Hepatocyte (in vitro differentiated cells): Measurements from ENCODE around the gene SLC25A4. TPM values are rescaled to one million over a fixed set of nuclear protein-coding genes. Genes with fewer than 3 reads are reported as not detected.

Experiments
- DNase-seq: peaks from one replicate; pipeline ENCODE4 v3.0.0-alpha.2; 2016; ENCODE audit warnings: low spot score
- H2AFZ ChIP-seq: fragments of 200-600 bp; sonication (generic); 2 replicates; pipeline ENCODE4 v1.6.0; 2016; ENCODE audit warnings: antibody characterized with exemption, mild to moderate bottlenecking
- H3K27ac ChIP-seq: fragments of 200-600 bp; sonication (generic); 2 replicates; pipeline ENCODE4 v1.5.1; 2016; ENCODE audit warnings: mild to moderate bottlenecking
- H3K27me3 ChIP-seq: fragments of 200-600 bp; sonication (generic); 2 replicates; pipeline ENCODE4 v1.6.1; 2016
- H3K36me3 ChIP-seq: fragments of 200-600 bp; sonication (generic); replicated peaks from 2 replicates; pipeline ENCODE4 v1.5.1; 2016; ENCODE audit warnings: low read depth; ENCODE audit not compliant: insufficient read depth
- H3K4me1 ChIP-seq: fragments of 200-600 bp; sonication (generic); 2 replicates; pipeline ENCODE4 v1.5.1; 2016; ENCODE audit warnings: mild to moderate bottlenecking, moderate library complexity; ENCODE audit not compliant: insufficient read depth
- H3K4me2 ChIP-seq: fragments of 200-600 bp; sonication (generic); 2 replicates; pipeline ENCODE4 v1.6.0; 2016
- H3K4me3 ChIP-seq: fragments of 200-600 bp; sonication (generic); 2 replicates; pipeline ENCODE4 v1.5.1; 2016; ENCODE audit warnings: mild to moderate bottlenecking
- H3K79me2 ChIP-seq: fragments of 200-600 bp; sonication (generic); 2 replicates; pipeline ENCODE4 v1.6.0; 2017; ENCODE audit warnings: mild to moderate bottlenecking
- H3K9me2 ChIP-seq: fragments of 200-600 bp; sonication (generic); replicated peaks from 2 replicates; pipeline ENCODE4 v1.6.0; 2017; ENCODE audit warnings: mild to moderate bottlenecking; ENCODE audit not compliant: insufficient read depth
- H3K9me3 ChIP-seq: fragments of 200-600 bp; sonication (generic); 2 replicates; pipeline ENCODE4 v1.5.1; 2016; ENCODE audit warnings: low read depth, mild to moderate bottlenecking
- H4K20me1 ChIP-seq: fragments of 200-600 bp; sonication (generic); 2 replicates; pipeline ENCODE4 v1.6.0; 2016; ENCODE audit warnings: mild to moderate bottlenecking; ENCODE audit not compliant: insufficient read depth, poor library complexity, severe bottlenecking
- CTCF ChIP-seq: fragments of 200-600 bp; sonication (generic); IDR thresholded peaks from 2 replicates; pipeline ENCODE4 v1.5.1; 2016; ENCODE audit warnings: antibody characterized with exemption, mild to moderate bottlenecking; ENCODE audit not compliant: poor library complexity
- EZH2 ChIP-seq: fragments of 200-600 bp; sonication (generic); IDR thresholded peaks from 2 replicates; pipeline ENCODE4 v1.6.1; 2016; ENCODE audit warnings: antibody characterized with exemption, mild to moderate bottlenecking, borderline replicate concordance
- EZH2phosphoT487 ChIP-seq: fragments of 200-600 bp; sonication (generic); IDR thresholded peaks from one replicate; pipeline ENCODE4 v1.6.1; 2018; ENCODE audit warnings: antibody characterized with exemption, mild to moderate bottlenecking, low read depth, moderate library complexity; ENCODE audit not compliant: unreplicated experiment, severe bottlenecking
- WGBS: methylation state at CpG from one replicate; pipeline ENCODE4 v1.1.6; 2016; ENCODE audit warnings: low lambda C conversion rate; ENCODE audit errors: missing lambda C conversion rate; 5-methylcytosine and 5-hydroxymethylcytosine counted together
- polyA plus RNA-seq: library from polyadenylated mRNA; unstranded; fragments of >200 nt; fragmentation: Nextera tagmentation; extraction: Ambion mirVana; gene quantifications from 2 replicates; pipeline ENCODE4 v1.2.1, GENCODE V29; 2016
- total RNA-seq: library from RNA; depleted of rRNA; stranded (reverse); fragments of >200 nt; gene quantifications from 2 replicates; pipeline ENCODE4 v1.2.3, GENCODE V29; 2014

SLC25A4 gene
- total and polyA plus RNA-seq, 2 experiments from 2014 or later, result 26.6 to 92.7 TPM

GRCh38 chr4:185141777-185142176, 1.3 kb upstream of the SLC25A4 start:
- no peak overlapping the region for H3K4me3 ChIP-seq
- H3K9me3 ChIP-seq, result no peaks in the 10 kb centered on the region
- no peak overlapping the region for H3K27ac ChIP-seq
- H3K27me3 ChIP-seq, result no peaks in the 10 kb centered on the region
- H3K9me2 ChIP-seq, result no peaks in the 10 kb centered on the region
- H4K20me1 ChIP-seq, result no peaks in the 10 kb centered on the region
- no peaks in the 10 kb centered on the region for H3K36me3 ChIP-seq
- 84% methylated on average over 6 of the region's 6 CpGs for WGBS
- peaks cover 7% of the 10 kb centered on the region for H3K79me2 ChIP-seq
- H2AFZ ChIP-seq, result no peak overlapping the region
- H3K4me1 ChIP-seq, result no peaks in the 10 kb centered on the region
- TF ChIP-seq EZH2phosphoT487 (no peak), CTCF (no peak), EZH2 (no peak)
- peak; percentile 12 for DNase-seq
- H3K4me2 ChIP-seq, result no peak overlapping the region

GRCh38 chr4:185142564-185142911, 528 bp upstream of the SLC25A4 start:
- TF ChIP-seq CTCF (no peak), EZH2phosphoT487 (no peak), EZH2 (no peak)
- H3K79me2 ChIP-seq, result peaks cover 7% of the 10 kb centered on the region
- no peaks in the 10 kb centered on the region for H3K36me3 ChIP-seq
- no peaks in the 10 kb centered on the region for H4K20me1 ChIP-seq
- no peaks in the 10 kb centered on the region for H3K9me3 ChIP-seq
- H3K27me3 ChIP-seq, result no peaks in the 10 kb centered on the region
- H3K4me2 ChIP-seq, result peak overlapping the region; percentile 95
- peak overlapping the region; percentile 90 for H3K27ac ChIP-seq
- H3K4me3 ChIP-seq, result peak overlapping the region; percentile 93
- no peaks in the 10 kb centered on the region for H3K4me1 ChIP-seq
- H2AFZ ChIP-seq, result peak overlapping the region; percentile 98
- no peak for DNase-seq
- 12% methylated on average over 11 of the region's 11 CpGs for WGBS
- H3K9me2 ChIP-seq, result no peaks in the 10 kb centered on the region

GRCh38 chr4:185143601-185143969, 519 bp downstream of the SLC25A4 start:
- no peaks in the 10 kb centered on the region for H3K9me2 ChIP-seq
- no peaks in the 10 kb centered on the region for H3K9me3 ChIP-seq
- H3K36me3 ChIP-seq, result no peaks in the 10 kb centered on the region
- no peak for TF ChIP-seq CTCF
- TF ChIP-seq EZH2, result no peak
- TF ChIP-seq EZH2phosphoT487, result no peak
- peak overlapping the region; percentile 95 for H3K4me2 ChIP-seq
- H3K4me1 ChIP-seq, result no peaks in the 10 kb centered on the region
- DNase-seq, result peak; percentile 50
- H4K20me1 ChIP-seq, result no peaks in the 10 kb centered on the region
- peaks cover 7% of the 10 kb centered on the region for H3K79me2 ChIP-seq
- no peak overlapping the region for H3K27ac ChIP-seq
- H2AFZ ChIP-seq, result peak overlapping the region; percentile 59
- no peaks in the 10 kb centered on the region for H3K27me3 ChIP-seq
- H3K4me3 ChIP-seq, result peak overlapping the region; percentile 18
- 10% methylated on average over 14 of the region's 30 CpGs for WGBS

GRCh38 chr4:185144601-185145240, 1.7 kb downstream of the SLC25A4 start:
- Histone ChIP-seq H3K9me3 (no peaks in the 10 kb centered on the region), H3K4me2 (peak overlapping the region; percentile 51), H3K27ac (no peak overlapping the region), H3K79me2 (peaks cover 7% of the 10 kb centered on the region), H3K4me1 (no peaks in the 10 kb centered on the region), H3K4me3 (no peak overlapping the region), H2AFZ (no peak overlapping the region), H4K20me1 (no peaks in the 10 kb centered on the region), H3K27me3 (no peaks in the 10 kb centered on the region), H3K9me2 (no peaks in the 10 kb centered on the region), H3K36me3 (no peaks in the 10 kb centered on the region)
- TF ChIP-seq EZH2phosphoT487 (no peak), CTCF (no peak)
- 94% methylated on average over 16 of the region's 16 CpGs for WGBS
- no peak for DNase-seq
